HepG2 (cell line): ENCODE measurements around the gene NOC3L. TPM values are rescaled to one million over a fixed set of nuclear protein-coding genes. Genes with fewer than 3 reads are reported as not detected.

ENCODE experiments used
- ATAC-seq: fragments of 200-7000 bp; cut with Tn5 transposase; 3 replicates; pipeline ENCODE4 v1.9.1; 2020; ENCODE audit warnings: mild to moderate bottlenecking, moderate library complexity
- BruUV-seq: library from RNA; stranded (reverse); fragments of 400-500 nt; replicated peaks from 2 replicates; lab custom pipeline; 2021; lab: Mats Ljungman, UMichigan
- CTCF ChIA-PET: fragments of 300-600 bp; formaldehyde crosslinking; extraction: SDS; loops from one replicate; lab custom pipeline; 2021; ENCODE audit warnings: low total read pairs, inconsistent platforms, low intra/inter-chr PET ratio; lab: Yijun Ruan, JAX
- POLR2A ChIA-PET: fragments of 350-600 bp; sonication (Branson Sonifier 250); formaldehyde crosslinking; loops from one replicate; lab custom pipeline; 2020; ENCODE audit warnings: antibody characterized with exemption, inconsistent platforms; lab: Yijun Ruan, JAX
- DNase-seq: peaks from one replicate; pipeline ENCODE4 v3.0.0-alpha.2; 2015; ENCODE audit warnings: low spot score
- FAIRE-seq: peaks from 3 replicates; lab custom pipeline; 2011; peaks lifted over from hg19 to GRCh38; lab: Jason Lieb, UNC
- H2AFZ ChIP-seq: one replicate; pipeline ENCODE4 v1.6.1; 2011; ENCODE audit warnings: low read length, inconsistent platforms
- H3K27ac ChIP-seq: fragments of 300-600 bp; 3 replicates; pipeline ENCODE4 v1.8.0; 2011; ENCODE audit warnings: mixed run types, mild to moderate bottlenecking, mixed read lengths, low read length, inconsistent platforms; ENCODE audit not compliant: insufficient read depth; ENCODE audit errors: extremely low read length
- H3K27me3 ChIP-seq, 2 experiments: fragments of 200-600 bp in 1 of 2; 2 replicates in 1 of 2; 3 replicates in 1 of 2; pipeline versions ENCODE4 v1.6.0 to v1.8.0; 2011; ENCODE audit warnings: low read length in 2 of 2, mild to moderate bottlenecking in 2 of 2, moderate library complexity in 2 of 2, inconsistent platforms in 1 of 2; ENCODE audit not compliant: insufficient read depth in 2 of 2, control insufficient read depth in 1 of 2
- H3K36me3 ChIP-seq, 2 experiments: fragments of 200-600 bp in 1 of 2; replicated peaks in 1 of 2; 2 replicates in 1 of 2; 3 replicates in 1 of 2; pipeline versions ENCODE4 v1.5.1 to v1.8.0; 2011; ENCODE audit warnings: low read length in 2 of 2, inconsistent platforms in 1 of 2; ENCODE audit not compliant: insufficient read depth in 2 of 2, control insufficient read depth in 1 of 2
- H3K4me1 ChIP-seq: 2 replicates; pipeline ENCODE4 v1.5.1; 2012; ENCODE audit warnings: low read length, inconsistent platforms; ENCODE audit not compliant: insufficient read depth
- H3K4me2 ChIP-seq: 2 replicates; pipeline ENCODE4 v1.6.0; 2011; ENCODE audit warnings: low read depth, low read length, inconsistent platforms
- H3K4me3 ChIP-seq, 3 experiments: fragments of 200-600 bp in 1 of 3; sonication (generic), shearing (Covaris generic) in 1 of 3; replicated peaks in 1 of 3; 2 replicates each; pipeline ENCODE4 v1.5.1; 2011 to 2016; ENCODE audit warnings: low read length in 3 of 3, inconsistent platforms in 2 of 3, low read depth in 2 of 3, mild to moderate bottlenecking in 2 of 3, control low read depth in 1 of 3, mixed read lengths in 1 of 3; ENCODE audit not compliant: insufficient read depth in 1 of 3
- H3K79me2 ChIP-seq: one replicate; pipeline ENCODE4 v1.6.1; 2011; ENCODE audit warnings: low read length, inconsistent platforms; ENCODE audit not compliant: insufficient read depth
- H3K9ac ChIP-seq: 2 replicates; pipeline ENCODE4 v1.6.0; 2011; ENCODE audit warnings: mild to moderate bottlenecking, low read depth, low read length, inconsistent platforms; ENCODE audit not compliant: insufficient read depth
- H3K9me3 ChIP-seq: 2 replicates; pipeline ENCODE4 v1.5.1; 2012; ENCODE audit warnings: mild to moderate bottlenecking, low read length
- H4K20me1 ChIP-seq: 2 replicates; pipeline ENCODE4 v1.6.0; 2011; ENCODE audit warnings: inconsistent platforms, mild to moderate bottlenecking, low read length, moderate library complexity; ENCODE audit not compliant: insufficient read depth
- ADNP ChIP-seq: sonication (generic); formaldehyde crosslinking; IDR thresholded peaks from 2 replicates; pipeline ENCODE4 v1.4.0; 2020; ENCODE audit warnings: missing genetic modification reagents
- ATAD3A ChIP-seq: sonication (generic); formaldehyde crosslinking; IDR thresholded peaks from 2 replicates; pipeline ENCODE4 v1.4.0; 2020; ENCODE audit warnings: missing genetic modification reagents
- CEBPB ChIP-seq: IDR thresholded peaks from 2 replicates; pipeline ENCODE4 v1.6.1; 2011; ENCODE audit warnings: low read depth, low read length, improper control_type of control experiment, borderline replicate concordance
- CHCHD3 ChIP-seq: sonication (generic); formaldehyde crosslinking; IDR thresholded peaks from 2 replicates; pipeline ENCODE4 v1.8.0; 2022; ENCODE audit warnings: mild to moderate bottlenecking, missing genetic modification reagents, moderate library complexity
- EP300 ChIP-seq, 3 experiments: sonication (generic) in 1 of 3; formaldehyde crosslinking in 1 of 3; IDR thresholded peaks; 2 replicates each; pipeline versions ENCODE4 v1.5.1 to v1.6.1; 2011 to 2020; ENCODE audit warnings: low read depth in 2 of 3, low read length in 2 of 3, borderline replicate concordance in 1 of 3, improper control_type of control experiment in 1 of 3, mild to moderate bottlenecking in 1 of 3, missing genetic modification reagents in 1 of 3, moderate library complexity in 1 of 3
- HOXA3 ChIP-seq: sonication (generic); formaldehyde crosslinking; IDR thresholded peaks from 2 replicates; pipeline ENCODE4 v1.5.0; 2020; ENCODE audit warnings: missing genetic modification reagents
- NR2F6 ChIP-seq, 2 experiments: IDR thresholded peaks; 2 replicates each; pipeline ENCODE4 v1.6.1; 2016; ENCODE audit warnings: antibody characterized with exemption in 1 of 2, mild to moderate bottlenecking in 1 of 2
- SOX13 ChIP-seq, 3 experiments: fragments of 450-650 bp in 1 of 3; sonication (generic) in 1 of 3; formaldehyde crosslinking in 1 of 3; IDR thresholded peaks in 2 of 3; conservative IDR thresholded peaks in 1 of 3; 2 replicates each; pipeline versions ENCODE4 v1.5.0 to v1.6.1; 2016 to 2020; ENCODE audit warnings: antibody characterized with exemption in 1 of 3, mild to moderate bottlenecking in 1 of 3, missing compliant biosample characterization in 1 of 3, missing genetic modification reagents in 1 of 3, moderate library complexity in 1 of 3
- SOX5 ChIP-seq: IDR thresholded peaks from 2 replicates; pipeline ENCODE4 v1.6.1; 2016; ENCODE audit warnings: borderline replicate concordance
- ZKSCAN1 ChIP-seq: fragments of 150-350 bp; IDR thresholded peaks from 2 replicates; pipeline ENCODE4 v1.6.1; 2014; ENCODE audit warnings: low read length
- ZNF101 ChIP-seq: sonication (generic); formaldehyde crosslinking; IDR thresholded peaks from 2 replicates; pipeline ENCODE4 v1.4.0; 2020; ENCODE audit warnings: mild to moderate bottlenecking, low read depth, missing genetic modification reagents, borderline replicate concordance
- ZNF33B ChIP-seq: sonication (generic); formaldehyde crosslinking; IDR thresholded peaks from 2 replicates; pipeline ENCODE4 v1.5.1; 2020; ENCODE audit warnings: mild to moderate bottlenecking, missing genetic modification reagents
- ZNF510 ChIP-seq: sonication (generic); formaldehyde crosslinking; IDR thresholded peaks from 2 replicates; pipeline ENCODE4 v1.4.0; 2020; ENCODE audit warnings: low read depth, mild to moderate bottlenecking, missing genetic modification reagents
- WGBS: methylation state at CpG from one replicate; pipeline ENCODE4 v1.1.6; 2017; ENCODE audit warnings: low lambda C conversion rate; 5-methylcytosine and 5-hydroxymethylcytosine counted together
- in situ Hi-C: cut with HindIII; loops from 2 replicates; pipeline ENCODE4 v1.10.0; 2017; ENCODE audit warnings: low pct_unique_long_range_greater_than_20kb; ENCODE audit not compliant: extremely low pct_ligation_motif_present
- intact Hi-C: fragments of 100-400 bp; cut with micrococcal nuclease; formaldehyde crosslinking; loops from one replicate; pipeline ENCODE4 v1.10.0; 2022; ENCODE audit not compliant: unreplicated experiment
- polyA plus RNA-seq, 8 experiments: library from polyadenylated mRNA; depleted of rRNA in 3 of 8; stranded (reverse) in 7 of 8; unstranded in 1 of 8; fragments of >200 nt; fragmentation: Illumina TruSeq in 4 of 8; extraction: Trizol in 4 of 8; gene quantifications; 2 replicates each; pipeline versions ENCODE4 v1.2.1 to v1.2.3, GENCODE V29; 2011 to 2016; ENCODE audit warnings: low read depth in 4 of 8, missing spikeins in 1 of 8, mixed read lengths in 1 of 8; ENCODE audit not compliant: insufficient read depth in 1 of 8
- total RNA-seq, 5 experiments: library from RNA; depleted of rRNA; stranded (reverse); fragments of >200 nt; fragmentation: Illumina TruSeq; extraction: Trizol; gene quantifications; 2 replicates each; pipeline ENCODE4 v1.2.3, GENCODE V29; 2016; ENCODE audit warnings: low read depth in 1 of 5
- TF ChIP-seq, protein P1 (sequence below): sonication (generic); formaldehyde crosslinking; IDR thresholded peaks from 2 replicates; pipeline ENCODE4 v1.4.0; 2020; ENCODE audit warnings: mild to moderate bottlenecking, missing genetic modification reagents
- TF ChIP-seq, protein P2 (sequence below): sonication (generic); formaldehyde crosslinking; IDR thresholded peaks from 2 replicates; pipeline ENCODE4 v1.5.1; 2020; ENCODE audit warnings: mild to moderate bottlenecking, moderate library complexity, missing genetic modification reagents

The NOC3L gene
- total and polyA plus RNA-seq, 2 of the 13 experiments (the other 11 are each of a cell fraction or from before 2014, with no cell fraction given), result 7.8 to 36.6 TPM

DNA sequence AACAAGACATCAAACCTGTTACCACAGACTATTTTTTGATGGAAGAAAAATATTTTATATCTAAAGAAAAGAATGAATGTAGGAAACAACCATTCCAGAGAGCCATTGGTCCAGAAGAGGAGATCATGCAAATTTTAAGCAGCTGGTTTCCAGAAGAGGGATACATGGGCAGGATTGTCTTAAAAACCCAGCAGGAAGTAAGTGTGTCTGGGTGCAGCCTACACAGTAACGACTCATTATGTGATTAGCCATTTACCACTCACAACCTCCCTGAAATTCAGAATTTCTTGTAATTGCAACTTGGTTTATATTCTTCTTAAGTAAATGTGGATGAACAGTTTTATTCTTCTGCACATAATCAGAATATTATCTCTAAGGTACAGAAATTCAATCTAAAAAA, 46.2 kb downstream of the NOC3L start:
- Histone ChIP-seq H2AFZ (no peak overlapping the region), H3K9ac (no peak overlapping the region)
- ATAC-seq, result no peak
- FAIRE-seq, result no peak
- in situ Hi-C loops, result loop anchor here (5.0 kb wide), 1 partner anchor 399 kb away; no protein-coding TSS in a partner anchor
- TF ChIP-seq HOXA3 (CRISPR knock-in tag), result no peak
- TF ChIP-seq, all 625 proteins: peak for 0
- no peak for DNase-seq
- no peak overlapping the region for H3K4me2 ChIP-seq
- no peaks in the 10 kb centered on the region for H3K9me3 ChIP-seq
- CTCF ChIA-PET, result no interaction called here
- H3K27me3 ChIP-seq, result no peaks in the 10 kb centered on the region; a peak in 1 of 5 replicates
- POLR2A ChIA-PET, result no interaction called here
- H3K36me3 ChIP-seq, result no peaks in the 10 kb centered on the region
- peak overlapping the region; percentile 68 for H3K27ac ChIP-seq
- peaks cover 26% of the 10 kb centered on the region for H3K4me1 ChIP-seq
- WGBS, result 92% methylated on average over 1 of the region's 1 CpG
- H3K79me2 ChIP-seq, result no peaks in the 10 kb centered on the region
- BruUV-seq, result no TSS peak
- intact Hi-C loops, result no loop called here
- no peaks in the 10 kb centered on the region for H4K20me1 ChIP-seq
- H3K4me3 ChIP-seq, result no peak overlapping the region

DNA sequence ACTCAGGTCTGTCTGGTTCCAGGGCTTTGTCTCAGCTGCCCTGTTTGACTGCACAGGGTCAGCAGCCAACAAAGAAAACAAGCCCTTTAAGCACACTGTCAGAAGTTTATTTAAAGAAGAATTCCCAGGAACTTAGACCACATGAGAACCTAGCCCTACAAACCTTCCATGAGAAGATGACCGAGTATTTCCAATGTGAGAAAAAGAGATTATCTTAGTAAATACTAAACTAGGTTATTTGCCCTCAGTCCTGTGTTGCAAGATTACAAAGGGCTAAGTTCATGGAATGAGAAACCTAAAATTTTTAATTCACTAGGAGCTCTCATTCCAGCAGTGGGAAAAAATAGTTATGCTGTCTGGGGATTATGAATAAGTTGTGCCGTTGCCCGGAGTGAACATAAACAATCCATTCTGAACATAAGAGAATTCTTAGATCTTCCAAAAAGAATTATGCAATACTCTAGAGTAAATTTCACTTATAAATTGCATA, 46.7 kb downstream of the NOC3L start:
- ATAC-seq (peak; percentile 73), DNase-seq (peak; percentile 67), FAIRE-seq (peak; percentile 46)
- no peak overlapping the region for H2AFZ ChIP-seq
- H3K4me2 ChIP-seq, result peak overlapping the region; percentile 45
- H3K27me3 ChIP-seq, result no peaks in the 10 kb centered on the region; a peak in 1 of 5 replicates
- H3K4me1 ChIP-seq, result peaks cover 28% of the 10 kb centered on the region
- H3K9ac ChIP-seq, result no peak overlapping the region
- POLR2A ChIA-PET, result no interaction called here
- H4K20me1 ChIP-seq, result no peaks in the 10 kb centered on the region
- intact Hi-C loops (loop anchor here (1.0 kb wide), 1 partner anchor 400 kb away; no protein-coding TSS in a partner anchor), in situ Hi-C loops (loop anchor here (5.0 kb wide), 1 partner anchor 399 kb away; no protein-coding TSS in a partner anchor)
- no TSS peak for BruUV-seq
- H3K9me3 ChIP-seq, result no peaks in the 10 kb centered on the region
- H3K27ac ChIP-seq, result peak overlapping the region; percentile 68
- H3K79me2 ChIP-seq, result no peaks in the 10 kb centered on the region
- WGBS, result 2% methylated on average over 3 of the region's 3 CpGs
- no peak overlapping the region; a peak in 1 of 6 replicates for H3K4me3 ChIP-seq
- CTCF ChIA-PET, result no interaction called here
- H3K36me3 ChIP-seq, result no peaks in the 10 kb centered on the region
- TF ChIP-seq NR2F6 (IDR thresholded peaks at IDR 0.05) (0 out of 2 replicates have a peak, but pooled peaks have one; percentile 14), NR2F6 (CRISPR knock-in tag; IDR thresholded peaks at IDR 0.05) (no peak), ZNF33B (CRISPR knock-in tag) (no peak), ADNP (no peak), SOX5 (CRISPR knock-in tag) (peak; percentile 12; the same call in 1 of the 2 replicates), ATAD3A (CRISPR knock-in tag) (no peak), ZNF510 (no peak), CEBPB (peak; percentile 18; the same call in 1 of the 2 replicates), EP300 (IDR thresholded peaks at IDR 0.05; ENCODE audit: low read depth in 2 of 2, low read length in 2 of 2) (peak in 1 of 2 experiments; percentile 30; a peak in 1 of 4 replicates), EP300 (CRISPR knock-in tag; IDR thresholded peaks at IDR 0.05; ENCODE audit: borderline replicate concordance) (no peak), ZKSCAN1 (peak; percentile 57; the same call in 1 of the 2 replicates), CHCHD3 (CRISPR knock-in tag) (no peak), ZNF101 (CRISPR knock-in tag) (no peak), SOX13 (IDR thresholded peaks at IDR 0.05) (no peak), SOX13 (CRISPR knock-in tag; conservative IDR thresholded peaks at IDR 0.05 in 1 of 2, IDR thresholded peaks at IDR 0.05 in 1 of 2) (0 out of 4 replicates have a peak, but pooled peaks of 1 of the 2 experiments have one; percentile 41)
- TF ChIP-seq, protein P1, sequence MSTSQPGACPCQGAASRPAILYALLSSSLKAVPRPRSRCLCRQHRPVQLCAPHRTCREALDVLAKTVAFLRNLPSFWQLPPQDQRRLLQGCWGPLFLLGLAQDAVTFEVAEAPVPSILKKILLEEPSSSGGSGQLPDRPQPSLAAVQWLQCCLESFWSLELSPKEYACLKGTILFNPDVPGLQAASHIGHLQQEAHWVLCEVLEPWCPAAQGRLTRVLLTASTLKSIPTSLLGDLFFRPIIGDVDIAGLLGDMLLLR, result no peak
- TF ChIP-seq, protein P2, sequence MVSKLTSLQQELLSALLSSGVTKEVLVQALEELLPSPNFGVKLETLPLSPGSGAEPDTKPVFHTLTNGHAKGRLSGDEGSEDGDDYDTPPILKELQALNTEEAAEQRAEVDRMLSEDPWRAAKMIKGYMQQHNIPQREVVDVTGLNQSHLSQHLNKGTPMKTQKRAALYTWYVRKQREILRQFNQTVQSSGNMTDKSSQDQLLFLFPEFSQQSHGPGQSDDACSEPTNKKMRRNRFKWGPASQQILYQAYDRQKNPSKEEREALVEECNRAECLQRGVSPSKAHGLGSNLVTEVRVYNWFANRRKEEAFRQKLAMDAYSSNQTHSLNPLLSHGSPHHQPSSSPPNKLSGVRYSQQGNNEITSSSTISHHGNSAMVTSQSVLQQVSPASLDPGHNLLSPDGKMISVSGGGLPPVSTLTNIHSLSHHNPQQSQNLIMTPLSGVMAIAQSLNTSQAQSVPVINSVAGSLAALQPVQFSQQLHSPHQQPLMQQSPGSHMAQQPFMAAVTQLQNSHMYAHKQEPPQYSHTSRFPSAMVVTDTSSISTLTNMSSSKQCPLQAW (CRISPR knock-in tag), result no peak
